CD14-positive monocyte (primary cell): ENCODE data around the gene LCOR. TPM values are rescaled to one million over a fixed set of nuclear protein-coding genes. Genes with fewer than 3 reads are reported as not detected.

Source experiments
- DNase-seq, 3 donors: peaks; one replicate each; pipeline ENCODE4 v3.0.0-alpha.2; 2011 to 2022
- H2AFZ ChIP-seq: 2 replicates; pipeline ENCODE4 v1.6.0; 2012; ENCODE audit warnings: mild to moderate bottlenecking, low read depth, low read length, inconsistent platforms; ENCODE audit not compliant: insufficient read depth, poor library complexity, severe bottlenecking
- H3K27ac ChIP-seq, 2 donors: 1 replicate in 1 of 2; 2 replicates in 1 of 2; pipeline ENCODE4 v1.5.1; 2012 to 2013; ENCODE audit warnings: low read length in 2 of 2, control low read depth in 1 of 2, inconsistent platforms in 1 of 2, low read depth in 1 of 2, mild to moderate bottlenecking in 1 of 2
- H3K27me3 ChIP-seq, 2 donors: one replicate each; pipeline versions ENCODE4 v1.6.0 to v1.6.1; 2011 to 2013; ENCODE audit warnings: low read length in 2 of 2; ENCODE audit not compliant: control insufficient read depth in 2 of 2, insufficient read depth in 2 of 2
- H3K36me3 ChIP-seq, 2 donors: replicated peaks in 1 of 2; 1 replicate in 1 of 2; 2 replicates in 1 of 2; pipeline versions ENCODE4 v1.5.1 to v1.6.1; 2012 to 2013; ENCODE audit warnings: low read length in 2 of 2, control low read depth in 1 of 2, inconsistent platforms in 1 of 2, mild to moderate bottlenecking in 1 of 2; ENCODE audit not compliant: insufficient read depth in 2 of 2, control insufficient read depth in 1 of 2
- H3K4me1 ChIP-seq, 2 donors: 1 replicate in 1 of 2; 2 replicates in 1 of 2; pipeline versions ENCODE4 v1.5.1 to v1.6.1; 2012 to 2013; ENCODE audit warnings: low read length in 2 of 2, control low read depth in 1 of 2, inconsistent platforms in 1 of 2, mild to moderate bottlenecking in 1 of 2, moderate library complexity in 1 of 2; ENCODE audit not compliant: insufficient read depth in 2 of 2, control insufficient read depth in 1 of 2
- H3K4me2 ChIP-seq: replicated peaks from 2 replicates; pipeline ENCODE3; 2012; ENCODE audit warnings: low read length, moderate library complexity, mild to moderate bottlenecking; ENCODE audit not compliant: poor library complexity, severe bottlenecking; ENCODE audit errors: extremely low read depth
- H3K4me3 ChIP-seq, 3 experiments: fragments of 200-600 bp in 1 of 3; sonication (generic) in 1 of 3; replicated peaks in 1 of 3; 1 replicate in 2 of 3; 2 replicates in 1 of 3; pipeline ENCODE4 v1.5.1; 2011 to 2013; ENCODE audit warnings: low read length in 3 of 3, mild to moderate bottlenecking in 3 of 3, control low read depth in 2 of 3, low read depth in 2 of 3, inconsistent platforms in 1 of 3, moderate library complexity in 1 of 3
- H3K79me2 ChIP-seq: 2 replicates; pipeline ENCODE4 v1.6.0; 2012; ENCODE audit warnings: mild to moderate bottlenecking, control low read depth, inconsistent platforms, low read length, moderate library complexity; ENCODE audit not compliant: insufficient read depth
- H3K9ac ChIP-seq: 2 replicates; pipeline ENCODE4 v1.6.0; 2017; ENCODE audit warnings: low read length, mild to moderate bottlenecking; ENCODE audit not compliant: insufficient read depth, poor library complexity, severe bottlenecking
- H3K9me3 ChIP-seq, 2 donors: replicated peaks in 1 of 2; 1 replicate in 1 of 2; 2 replicates in 1 of 2; pipeline versions ENCODE4 v1.5.1 to v1.6.1; 2012 to 2013; ENCODE audit warnings: low read length in 2 of 2, control low read depth in 1 of 2; ENCODE audit not compliant: control insufficient read depth in 1 of 2, insufficient read depth in 1 of 2
- H4K20me1 ChIP-seq: 2 replicates; pipeline ENCODE4 v1.6.0; 2012; ENCODE audit warnings: mild to moderate bottlenecking, low read length, control low read depth, moderate library complexity; ENCODE audit not compliant: insufficient read depth
- H3K27ac Mint-ChIP-seq, 7 donors: one replicate each; pipeline ENCODE4 v1.8.0; 2020; ENCODE audit warnings: mild to moderate bottlenecking in 7 of 7, mixed read lengths in 7 of 7, moderate library complexity in 6 of 7, inconsistent platforms in 2 of 7
- H3K27me3 Mint-ChIP-seq, 3 donors: one replicate each; pipeline ENCODE4 v1.8.0; 2021 to 2022; ENCODE audit warnings: low read depth in 3 of 3, mild to moderate bottlenecking in 3 of 3, mixed read lengths in 3 of 3, moderate library complexity in 3 of 3, inconsistent platforms in 1 of 3
- H3K36me3 Mint-ChIP-seq, 2 donors: one replicate each; pipeline ENCODE4 v1.8.0; 2020; ENCODE audit warnings: mixed read lengths in 2 of 2, inconsistent platforms in 1 of 2, mild to moderate bottlenecking in 1 of 2
- H3K4me1 Mint-ChIP-seq: one replicate; pipeline ENCODE4 v1.8.0; 2020; ENCODE audit warnings: mild to moderate bottlenecking, mixed read lengths
- H3K4me3 Mint-ChIP-seq, 2 donors: one replicate each; pipeline ENCODE4 v1.8.0; 2020; ENCODE audit warnings: mild to moderate bottlenecking in 2 of 2, mixed read lengths in 2 of 2, moderate library complexity in 1 of 2
- H3K9me3 Mint-ChIP-seq, 7 donors: one replicate each; pipeline ENCODE4 v1.8.0; 2020 to 2022; ENCODE audit warnings: mixed read lengths in 7 of 7, mild to moderate bottlenecking in 6 of 7, moderate library complexity in 6 of 7, inconsistent platforms in 2 of 7
- WGBS: methylation state at CpG from one replicate; pipeline ENCODE4 v1.1.5; 2013; ENCODE audit warnings: missing lambda C conversion rate; ENCODE audit not compliant: insufficient coverage; 5-methylcytosine and 5-hydroxymethylcytosine counted together
- intact Hi-C, 2 donors: fragments of 100-400 bp; cut with micrococcal nuclease; formaldehyde crosslinking; loops; one replicate each; pipeline versions ENCODE4 v1.15.0 to v1.15.1; 2023
- polyA plus RNA-seq, 3 donors: library from polyadenylated mRNA; depleted of rRNA in 1 of 3; unstranded in 2 of 3; stranded (reverse) in 1 of 3; fragments of 300-500 nt in 2 of 3; fragments of >200 nt in 1 of 3; fragmentation: Illumina TruSeq in 2 of 3; gene quantifications; 1 replicate in 2 of 3; 2 replicates in 1 of 3; pipeline ENCODE4 v1.2.3, GENCODE V29; 2012 to 2021
- TF ChIP-seq, protein P1 (sequence below): fragments of 200-600 bp; IDR thresholded peaks from one replicate; pipeline ENCODE4 v1.8.0; 2022; ENCODE audit warnings: antibody characterized with exemption, mild to moderate bottlenecking

The LCOR gene
- polyA plus RNA-seq, 3 donors = 5.7 to 11.8 (median 10.0) TPM

DNA sequence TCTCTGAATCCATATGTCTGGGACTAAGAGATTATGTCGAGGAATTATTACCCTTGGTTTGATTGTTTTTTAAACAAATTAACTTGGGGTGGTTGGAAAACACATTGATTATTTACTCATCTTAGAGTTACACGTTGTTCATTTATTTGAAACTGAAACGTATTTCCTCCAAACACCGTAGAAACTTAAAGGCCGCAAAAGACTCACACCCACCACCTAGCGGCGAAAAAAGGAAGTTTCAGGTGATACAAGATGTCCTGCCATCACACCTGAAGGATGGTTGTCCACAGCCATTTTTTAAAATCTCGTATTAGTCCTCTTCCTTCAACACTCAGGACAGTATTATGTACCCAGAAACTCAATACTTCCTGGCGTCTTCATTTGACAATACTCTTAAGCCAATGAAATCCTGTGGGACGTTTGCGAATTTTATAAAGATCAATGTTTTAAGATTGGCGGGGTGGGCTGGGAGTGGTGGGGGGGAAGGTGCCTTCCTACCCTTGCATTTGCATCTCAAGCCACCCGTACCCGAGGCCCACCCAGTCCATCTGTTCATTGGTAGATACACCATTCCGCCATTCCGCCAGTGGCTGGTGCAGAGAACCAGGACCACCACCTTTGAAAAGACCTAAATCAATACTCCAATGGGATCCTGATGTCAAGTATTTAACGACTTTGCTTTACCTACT lies 1.4 kb upstream of the LCOR start:
- DNase-seq = peak; percentile 58 to 69 (median 68)
- H3K4me2 ChIP-seq = peak overlapping the region; percentile 78
- H3K36me3 Mint-ChIP-seq = peaks cover 0 to 3% of the 10 kb centered on the region in 2 donors
- no peaks in the 10 kb centered on the region for H3K9me3 ChIP-seq
- 28% methylated on average over 10 of the region's 17 CpGs for WGBS
- peaks cover 42 to 56% of the 10 kb centered on the region in 2 donors for H3K4me1 ChIP-seq
- H3K4me1 Mint-ChIP-seq = peaks cover 52% of the 10 kb centered on the region
- H3K4me3 Mint-ChIP-seq = no peak overlapping the region
- H2AFZ ChIP-seq = peak overlapping the region; percentile 6
- H3K4me3 ChIP-seq = peak overlapping the region in 1 of 3 experiments; percentile 66
- no peaks in the 10 kb centered on the region for H3K36me3 ChIP-seq
- H3K27me3 ChIP-seq = no peaks in the 10 kb centered on the region
- peaks cover 0 to 3% (median 0%) of the 10 kb centered on the region in 3 donors for H3K27me3 Mint-ChIP-seq
- peaks cover 0 to 2% (median 0%) of the 10 kb centered on the region in 7 donors for H3K9me3 Mint-ChIP-seq
- peaks cover 29% of the 10 kb centered on the region for H4K20me1 ChIP-seq
- H3K79me2 ChIP-seq = peaks cover 34% of the 10 kb centered on the region
- no peak overlapping the region for H3K9ac ChIP-seq
- intact Hi-C loops = loop anchor here (2.0 to 5.0 kb wide), 4 partner anchors 63 to 188 kb away; no protein-coding TSS in a partner anchor
- peak overlapping the region; percentile 24 to 95 (median 90) for H3K27ac Mint-ChIP-seq
- TF ChIP-seq, protein P1, sequence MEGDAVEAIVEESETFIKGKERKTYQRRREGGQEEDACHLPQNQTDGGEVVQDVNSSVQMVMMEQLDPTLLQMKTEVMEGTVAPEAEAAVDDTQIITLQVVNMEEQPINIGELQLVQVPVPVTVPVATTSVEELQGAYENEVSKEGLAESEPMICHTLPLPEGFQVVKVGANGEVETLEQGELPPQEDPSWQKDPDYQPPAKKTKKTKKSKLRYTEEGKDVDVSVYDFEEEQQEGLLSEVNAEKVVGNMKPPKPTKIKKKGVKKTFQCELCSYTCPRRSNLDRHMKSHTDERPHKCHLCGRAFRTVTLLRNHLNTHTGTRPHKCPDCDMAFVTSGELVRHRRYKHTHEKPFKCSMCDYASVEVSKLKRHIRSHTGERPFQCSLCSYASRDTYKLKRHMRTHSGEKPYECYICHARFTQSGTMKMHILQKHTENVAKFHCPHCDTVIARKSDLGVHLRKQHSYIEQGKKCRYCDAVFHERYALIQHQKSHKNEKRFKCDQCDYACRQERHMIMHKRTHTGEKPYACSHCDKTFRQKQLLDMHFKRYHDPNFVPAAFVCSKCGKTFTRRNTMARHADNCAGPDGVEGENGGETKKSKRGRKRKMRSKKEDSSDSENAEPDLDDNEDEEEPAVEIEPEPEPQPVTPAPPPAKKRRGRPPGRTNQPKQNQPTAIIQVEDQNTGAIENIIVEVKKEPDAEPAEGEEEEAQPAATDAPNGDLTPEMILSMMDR = peak; percentile 97
- H3K27ac ChIP-seq = peak overlapping the region in 1 of 2 donors; percentile 69

DNA sequence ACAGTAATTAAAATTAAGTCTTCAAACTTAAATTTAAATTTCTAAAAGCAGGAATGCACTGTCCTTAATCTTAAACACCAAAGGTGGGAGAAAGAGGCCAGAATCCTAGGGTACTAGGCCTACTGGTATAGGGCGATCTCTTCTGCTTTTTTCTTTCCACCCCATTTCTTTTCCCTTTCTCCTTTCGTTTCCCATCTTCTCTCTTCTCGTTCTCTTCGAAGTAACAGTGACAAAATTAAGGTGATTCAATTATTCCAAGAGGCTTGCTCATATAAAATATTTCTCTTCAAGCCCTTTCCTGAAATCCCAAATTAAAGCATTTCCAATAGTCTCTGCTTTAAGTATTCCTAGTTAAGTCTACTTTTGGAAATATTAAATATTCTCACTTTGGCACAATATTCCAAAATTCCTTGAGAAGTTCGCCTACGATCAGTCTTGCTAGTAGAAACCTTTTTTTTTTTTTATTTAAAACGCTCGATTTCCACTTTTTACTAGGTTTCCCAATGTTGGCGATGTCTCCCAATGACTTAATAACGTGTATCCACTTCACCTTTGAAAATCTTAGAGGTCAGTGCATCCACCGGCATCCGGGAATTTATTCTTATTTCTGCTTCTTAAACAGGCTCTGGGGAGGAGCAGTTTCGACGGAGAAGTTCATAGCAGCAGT lies 765 bp upstream of the LCOR start:
- Histone ChIP-seq H4K20me1 (peaks cover 35% of the 10 kb centered on the region), H3K9ac (peak overlapping the region; percentile 90), H3K4me1 (peaks cover 42 to 56% of the 10 kb centered on the region in 2 donors), H3K36me3 (peaks cover 0 to 1% of the 10 kb centered on the region in 2 donors), H3K4me3 (peak overlapping the region; percentile 35 to 66 (median 38)), H3K27me3 (no peaks in the 10 kb centered on the region), H2AFZ (peak overlapping the region; percentile 62), H3K9me3 (no peaks in the 10 kb centered on the region), H3K79me2 (peaks cover 41% of the 10 kb centered on the region), H3K27ac (peak overlapping the region; percentile 67 to 69), H3K4me2 (peak overlapping the region; percentile 78)
- Mint-ChIP-seq H3K4me1 (peaks cover 52% of the 10 kb centered on the region), H3K9me3 (peaks cover 0 to 1% (median 0%) of the 10 kb centered on the region in 7 donors), H3K4me3 (peak overlapping the region; percentile 82 to 86), H3K27ac (peak overlapping the region; percentile 90 to 97 (median 94)), H3K27me3 (peaks cover 0 to 3% (median 0%) of the 10 kb centered on the region in 3 donors), H3K36me3 (peaks cover 0 to 3% of the 10 kb centered on the region in 2 donors)
- TF ChIP-seq, protein P1 = no peak
- WGBS = 0% methylated on average over 4 of the region's 14 CpGs
- no peak for DNase-seq
- intact Hi-C loops = loop anchor here (2.0 to 5.0 kb wide), 4 partner anchors 64 to 189 kb away; no protein-coding TSS in a partner anchor
